ENCODE measurements around the gene BHLHA15.

BHLHA15 gene

GRCh38 chr7:98242342-98242741 lies 31.1 kb downstream of the BHLHA15 start:
- CTCF ChIA-PET, result interaction anchor here (0.9 to 1.5 kb wide), 4 partner anchors 8 to 32 kb away, joined by 3 to 4 read pairs (median 4); no protein-coding TSS in a partner anchor
- no peak for TF ChIP-seq CTCF (IDR thresholded peaks at IDR 0.05; ENCODE audit: control extremely low read depth, extremely low read depth, low read depth, missing control alignments)
- no peak for DNase-seq (ENCODE audit: extremely low spot score)
- POLR2A ChIA-PET, result no interaction called here

GRCh38 chr7:98242934-98243333 lies 31.7 kb downstream of the BHLHA15 start:
- ChIA-PET CTCF (interaction anchor here (1.3 to 1.7 kb wide), 3 partner anchors 12 to 74 kb away, joined by 3 to 5 read pairs (median 4); no protein-coding TSS in a partner anchor), POLR2A (no interaction called here)
- no peak for DNase-seq (ENCODE audit: extremely low spot score)
- no peak for TF ChIP-seq CTCF (IDR thresholded peaks at IDR 0.05; ENCODE audit: control extremely low read depth, extremely low read depth, low read depth, missing control alignments)

GRCh38 chr7:98244871-98245270 lies 33.6 kb downstream of the BHLHA15 start:
- TF ChIP-seq CTCF (IDR thresholded peaks at IDR 0.05; ENCODE audit: control extremely low read depth, extremely low read depth, low read depth, missing control alignments), result no peak
- DNase-seq (ENCODE audit: extremely low spot score), result no peak
- ChIA-PET CTCF (interaction anchor here (1.7 kb wide), 1 partner anchor 76 kb away, joined by 5 read pairs; no protein-coding TSS in a partner anchor), POLR2A (no interaction called here)

GRCh38 chr7:98248156-98248555 lies 36.9 kb downstream of the BHLHA15 start:
- ChIA-PET POLR2A (no interaction called here), CTCF (no interaction called here)
- TF ChIP-seq CTCF (IDR thresholded peaks at IDR 0.05; ENCODE audit: control extremely low read depth, extremely low read depth, low read depth, missing control alignments), result no peak
- no peak for DNase-seq (ENCODE audit: extremely low spot score)

GRCh38 chr7:98249106-98249505 lies 37.9 kb downstream of the BHLHA15 start:
- ChIA-PET POLR2A (no interaction called here), CTCF (no interaction called here)

GRCh38 chr7:98250789-98251188 lies 39.5 kb downstream of the BHLHA15 start:
- DNase-seq (ENCODE audit: extremely low spot score), result peak; percentile 68
- no peak for TF ChIP-seq CTCF (IDR thresholded peaks at IDR 0.05; ENCODE audit: control extremely low read depth, extremely low read depth, low read depth, missing control alignments)
- POLR2A ChIA-PET, result no interaction called here
- CTCF ChIA-PET, result interaction anchor here (0.9 to 2.2 kb wide), 4 partner anchors 9 to 171 kb away, joined by 4 to 13 read pairs (median 5); no protein-coding TSS in a partner anchor

More at GRCh38 chr7:98249106-98249505, 37.9 kb downstream of the BHLHA15 start:
- no peak for DNase-seq (ENCODE audit: extremely low spot score)
- TF ChIP-seq CTCF (IDR thresholded peaks at IDR 0.05; ENCODE audit: control extremely low read depth, extremely low read depth, low read depth, missing control alignments), result no peak
